Progenitor cell of endocrine pancreas (in vitro differentiated cells): ENCODE results near the gene WFDC5. TPM values are rescaled to one million over a fixed set of nuclear protein-coding genes. Genes with fewer than 3 reads are reported as not detected.

Source experiments
- DNase-seq: peaks from one replicate; pipeline ENCODE4 v3.0.0; 2021; ENCODE audit warnings: low spot score; ENCODE audit not compliant: unreplicated experiment
- H3K27ac Mint-ChIP-seq: 2 replicates; pipeline ENCODE4 v1.8.0; 2021; ENCODE audit warnings: mild to moderate bottlenecking, moderate library complexity, mixed read lengths
- H3K27me3 Mint-ChIP-seq: 2 replicates; pipeline ENCODE4 v1.8.0; 2021; ENCODE audit warnings: mixed read lengths
- H3K36me3 Mint-ChIP-seq: 2 replicates; pipeline ENCODE4 v1.8.0; 2022; ENCODE audit warnings: mixed read lengths; ENCODE audit not compliant: insufficient read depth
- H3K4me1 Mint-ChIP-seq: 2 replicates; pipeline ENCODE4 v1.8.0; 2021; ENCODE audit warnings: low read depth, mixed read lengths
- H3K4me3 Mint-ChIP-seq: 2 replicates; pipeline ENCODE4 v1.8.0; 2021; ENCODE audit warnings: low read depth, mild to moderate bottlenecking, moderate library complexity, mixed read lengths
- H3K9me3 Mint-ChIP-seq: 2 replicates; pipeline ENCODE4 v1.8.0; 2021; ENCODE audit warnings: low read depth, mixed read lengths
- total RNA-seq: library from RNA; stranded (reverse); gene quantifications from 2 replicates; pipeline ENCODE4 v1.2.1, GENCODE V29; 2021
- TF ChIP-seq, protein P1 (sequence below): fragments of 200-600 bp; sonication (generic); IDR thresholded peaks from one replicate; pipeline ENCODE4 v1.5.0; 2021; ENCODE audit warnings: antibody characterized with exemption, mild to moderate bottlenecking; ENCODE audit not compliant: unreplicated experiment

The WFDC5 gene
- total RNA-seq, 1 donor from 2014 or later = not detected

DNA sequence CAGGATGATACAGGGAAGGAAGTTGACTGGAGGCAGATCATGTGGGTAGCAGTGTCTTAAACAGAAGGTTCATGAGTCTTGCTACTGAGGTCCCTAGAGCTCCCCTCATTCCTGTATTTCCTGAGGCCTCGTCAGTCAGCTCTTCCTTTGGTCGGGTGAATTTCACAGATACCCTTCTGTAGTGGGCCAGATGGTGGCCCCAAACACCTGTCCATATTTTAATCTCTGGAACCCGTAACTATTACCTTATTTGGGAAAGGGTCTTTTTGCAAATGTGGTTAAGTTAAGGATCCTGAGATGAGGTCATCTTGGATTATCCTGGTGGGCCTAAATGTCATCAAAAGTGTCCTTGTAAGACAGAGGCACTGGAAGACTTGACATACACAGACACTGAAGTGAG, 23.6 kb downstream of the WFDC5 start:
- TF ChIP-seq, protein P1, sequence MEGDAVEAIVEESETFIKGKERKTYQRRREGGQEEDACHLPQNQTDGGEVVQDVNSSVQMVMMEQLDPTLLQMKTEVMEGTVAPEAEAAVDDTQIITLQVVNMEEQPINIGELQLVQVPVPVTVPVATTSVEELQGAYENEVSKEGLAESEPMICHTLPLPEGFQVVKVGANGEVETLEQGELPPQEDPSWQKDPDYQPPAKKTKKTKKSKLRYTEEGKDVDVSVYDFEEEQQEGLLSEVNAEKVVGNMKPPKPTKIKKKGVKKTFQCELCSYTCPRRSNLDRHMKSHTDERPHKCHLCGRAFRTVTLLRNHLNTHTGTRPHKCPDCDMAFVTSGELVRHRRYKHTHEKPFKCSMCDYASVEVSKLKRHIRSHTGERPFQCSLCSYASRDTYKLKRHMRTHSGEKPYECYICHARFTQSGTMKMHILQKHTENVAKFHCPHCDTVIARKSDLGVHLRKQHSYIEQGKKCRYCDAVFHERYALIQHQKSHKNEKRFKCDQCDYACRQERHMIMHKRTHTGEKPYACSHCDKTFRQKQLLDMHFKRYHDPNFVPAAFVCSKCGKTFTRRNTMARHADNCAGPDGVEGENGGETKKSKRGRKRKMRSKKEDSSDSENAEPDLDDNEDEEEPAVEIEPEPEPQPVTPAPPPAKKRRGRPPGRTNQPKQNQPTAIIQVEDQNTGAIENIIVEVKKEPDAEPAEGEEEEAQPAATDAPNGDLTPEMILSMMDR = no peak
- Mint-ChIP-seq H3K4me1 (no peaks in the 10 kb centered on the region), H3K36me3 (no peaks in the 10 kb centered on the region), H3K4me3 (no peak overlapping the region), H3K27me3 (peaks cover 5% of the 10 kb centered on the region), H3K9me3 (no peaks in the 10 kb centered on the region), H3K27ac (no peak overlapping the region)
- DNase-seq = no peak

DNA sequence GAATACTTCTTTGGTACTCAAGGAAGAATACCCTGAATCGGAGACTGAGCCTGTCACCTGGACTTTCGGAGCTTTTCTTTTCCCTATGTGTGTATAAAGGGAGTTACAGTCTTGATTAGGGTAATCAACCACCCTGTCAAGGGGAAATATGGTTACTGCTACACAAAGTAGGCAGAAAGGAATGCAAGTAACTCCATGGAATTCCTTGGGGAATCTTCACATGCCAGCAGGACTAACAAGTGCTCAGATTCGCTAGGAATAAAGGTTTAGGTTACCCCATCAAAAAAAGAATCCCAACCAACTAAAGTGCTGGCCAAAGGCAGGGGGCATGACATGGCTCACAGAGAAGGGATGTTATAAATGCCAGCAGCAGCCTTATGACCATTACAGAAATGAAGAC, 24.5 kb downstream of the WFDC5 start:
- DNase-seq = no peak
- Mint-ChIP-seq H3K4me1 (no peaks in the 10 kb centered on the region), H3K36me3 (peaks cover 1% of the 10 kb centered on the region), H3K27ac (no peak overlapping the region), H3K27me3 (no peaks in the 10 kb centered on the region), H3K4me3 (no peak overlapping the region), H3K9me3 (no peaks in the 10 kb centered on the region)
- TF ChIP-seq, protein P1 = no peak

DNA sequence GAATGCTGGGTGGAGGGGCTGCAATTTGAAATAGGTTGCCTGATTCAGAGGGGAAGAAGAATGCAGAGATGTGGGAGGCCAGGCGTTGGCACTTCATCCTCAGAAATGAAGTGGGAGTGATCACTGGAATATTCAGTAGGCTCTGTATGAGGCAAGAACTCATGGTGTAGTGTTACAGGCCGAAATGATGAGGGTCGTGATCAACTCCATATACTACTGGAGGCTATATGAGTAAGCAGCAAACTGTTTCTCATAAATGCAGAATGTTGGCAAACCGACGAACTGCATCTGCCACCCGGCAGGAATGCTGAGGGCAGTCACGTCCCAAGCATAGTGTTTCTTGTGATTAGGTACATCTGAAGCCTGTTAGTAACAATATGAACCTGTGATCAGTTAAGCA, 26.7 kb downstream of the WFDC5 start:
- H3K36me3 Mint-ChIP-seq = peaks cover 6% of the 10 kb centered on the region
- TF ChIP-seq, protein P1 = no peak
- no peak for DNase-seq
- no peaks in the 10 kb centered on the region for H3K4me1 Mint-ChIP-seq
- H3K4me3 Mint-ChIP-seq = no peak overlapping the region
- peaks cover 3% of the 10 kb centered on the region for H3K9me3 Mint-ChIP-seq
- H3K27ac Mint-ChIP-seq = no peak overlapping the region
- H3K27me3 Mint-ChIP-seq = no peaks in the 10 kb centered on the region

DNA sequence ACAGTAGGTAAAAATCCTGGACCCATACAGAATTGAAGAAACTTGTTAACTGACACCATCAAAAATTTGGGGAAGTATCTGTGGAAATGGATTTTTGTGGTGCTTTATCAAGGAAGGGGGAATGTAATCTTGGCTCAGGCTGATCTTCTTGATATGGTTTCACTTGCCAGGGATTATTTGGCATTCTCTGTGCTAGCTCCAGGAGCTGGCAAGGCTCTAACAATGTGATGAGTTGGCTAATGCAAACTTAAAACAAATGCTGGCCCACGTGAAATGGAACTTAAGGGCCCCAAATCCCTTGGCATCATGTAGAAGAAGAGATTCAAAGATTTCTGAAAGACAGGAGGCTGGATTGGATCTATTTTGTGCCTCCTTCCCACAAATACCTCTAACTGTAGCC, 27.2 kb downstream of the WFDC5 start:
- Mint-ChIP-seq H3K4me3 (no peak overlapping the region), H3K9me3 (peaks cover 5% of the 10 kb centered on the region), H3K4me1 (no peaks in the 10 kb centered on the region), H3K36me3 (peaks cover 9% of the 10 kb centered on the region), H3K27ac (no peak overlapping the region), H3K27me3 (no peaks in the 10 kb centered on the region)
- TF ChIP-seq, protein P1 = no peak
- no peak for DNase-seq

DNA sequence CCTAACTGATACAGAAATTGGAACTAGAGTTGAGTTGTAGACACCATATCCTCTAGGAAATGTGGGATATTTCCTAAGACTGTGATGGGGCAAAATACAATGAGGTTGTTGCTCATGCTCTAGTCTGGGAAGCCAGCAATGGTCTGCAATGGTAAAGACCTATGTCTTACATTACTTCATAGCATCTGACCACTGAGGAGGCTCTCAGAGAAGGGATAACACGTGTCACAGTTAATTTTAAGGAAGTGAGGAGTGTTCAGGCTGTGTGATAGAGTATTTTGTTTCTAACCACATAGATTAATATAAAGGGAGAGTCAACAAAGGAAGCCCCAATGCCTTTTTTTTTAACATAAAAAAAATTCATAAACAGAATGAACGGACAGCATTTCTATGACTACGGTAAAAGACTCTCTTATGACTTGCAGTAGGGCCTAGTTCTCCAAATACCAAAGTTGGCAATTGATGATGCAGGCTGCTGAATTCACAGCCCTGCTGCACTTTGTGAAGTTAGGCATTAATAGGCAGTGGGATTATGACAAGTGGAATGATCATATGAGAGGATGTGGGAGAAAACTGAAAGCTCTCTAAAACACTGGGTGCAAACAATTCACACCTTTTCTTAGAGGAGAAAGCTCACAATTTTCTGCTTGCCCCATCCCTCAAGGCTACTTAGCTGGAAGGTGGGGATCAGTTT, 27.7 kb downstream of the WFDC5 start:
- no peak for DNase-seq
- Mint-ChIP-seq H3K4me3 (no peak overlapping the region), H3K27me3 (no peaks in the 10 kb centered on the region), H3K9me3 (peaks cover 7% of the 10 kb centered on the region), H3K36me3 (peaks cover 14% of the 10 kb centered on the region), H3K4me1 (no peaks in the 10 kb centered on the region), H3K27ac (no peak overlapping the region)
- TF ChIP-seq, protein P1 = no peak
